PC-3 (cell line): ENCODE measurements around the gene RAI14. TPM values are rescaled to one million over a fixed set of nuclear protein-coding genes. Genes with fewer than 3 reads are reported as not detected.

Experiments used
- ATAC-seq: fragments of 200-7000 bp; cut with Tn5 transposase; 2 replicates; pipeline ENCODE4 v1.9.1; 2020; ENCODE audit warnings: mild to moderate bottlenecking, moderate library complexity
- BruUV-seq: library from RNA; stranded (reverse); fragments of 400-500 nt; replicated peaks from 2 replicates; lab custom pipeline; 2021; lab: Mats Ljungman, UMichigan
- CTCF ChIA-PET: fragments of 300-600 bp; sonication (Branson Sonifier 250); formaldehyde crosslinking; loops from one replicate; lab custom pipeline; 2022; ENCODE audit warnings: antibody characterized with exemption; lab: Charles Lee
- POLR2A ChIA-PET: fragments of 300-600 bp; sonication (Branson Sonifier 250); formaldehyde crosslinking; loops from one replicate; lab custom pipeline; 2022; ENCODE audit warnings: antibody characterized with exemption; ENCODE audit not compliant: unreplicated experiment; lab: Charles Lee
- DNase-seq: peaks from one replicate; pipeline ENCODE4 v3.0.0-alpha.2; 2015
- H2AFZ ChIP-seq: fragments of 300-600 bp; sonication (generic); 2 replicates; pipeline ENCODE4 v1.6.0; 2016; ENCODE audit warnings: antibody characterized with exemption, low read length
- H3F3A ChIP-seq: fragments of 300-600 bp; sonication (generic); one replicate; pipeline ENCODE4 v1.6.0; 2017; ENCODE audit warnings: antibody characterized with exemption, low read length, control low read depth, mild to moderate bottlenecking; ENCODE audit not compliant: unreplicated experiment
- H3K27ac ChIP-seq: fragments of 300-600 bp; sonication (generic); 2 replicates; pipeline ENCODE4 v1.5.1; 2016; ENCODE audit warnings: mild to moderate bottlenecking, low read length
- H3K27me3 ChIP-seq: fragments of 300-600 bp; sonication (generic); 2 replicates; pipeline ENCODE4 v1.6.1; 2016; ENCODE audit warnings: low read length, mixed read lengths
- H3K36me3 ChIP-seq: fragments of 300-600 bp; sonication (generic); 2 replicates; pipeline ENCODE4 v1.6.1; 2016; ENCODE audit warnings: low read depth, mixed run types, low read length, mixed read lengths
- H3K4me1 ChIP-seq: fragments of 300-600 bp; sonication (generic); 2 replicates; pipeline ENCODE4 v1.5.1; 2016; ENCODE audit warnings: low read length; ENCODE audit not compliant: insufficient read depth
- H3K4me2 ChIP-seq: fragments of 300-600 bp; sonication (generic); 2 replicates; pipeline ENCODE4 v1.6.0; 2016; ENCODE audit warnings: low read length
- H3K4me3 ChIP-seq: fragments of 300-600 bp; sonication (generic); 2 replicates; pipeline ENCODE4 v1.5.1; 2016; ENCODE audit warnings: mild to moderate bottlenecking, low read length, mixed read lengths
- H3K79me2 ChIP-seq: fragments of 300-600 bp; sonication (generic); 2 replicates; pipeline ENCODE4 v1.6.1; 2017; ENCODE audit warnings: low read length, mixed read lengths
- H3K9ac ChIP-seq: fragments of 300-600 bp; sonication (generic); 2 replicates; pipeline ENCODE4 v1.6.0; 2016; ENCODE audit warnings: mild to moderate bottlenecking, low read length
- H3K9me2 ChIP-seq: fragments of 300-600 bp; sonication (generic); replicated peaks from 2 replicates; pipeline ENCODE4 v1.6.1; 2016; ENCODE audit warnings: mixed run types, low read length, mixed read lengths
- H3K9me3 ChIP-seq: fragments of 300-600 bp; sonication (generic); 2 replicates; pipeline ENCODE4 v1.6.1; 2016; ENCODE audit warnings: low read length, mixed read lengths
- H4K20me1 ChIP-seq: fragments of 300-600 bp; sonication (generic); 2 replicates; pipeline ENCODE4 v1.6.1; 2016; ENCODE audit warnings: low read length, mixed read lengths
- CTCF ChIP-seq: fragments of 300-600 bp; sonication (generic); conservative IDR thresholded peaks from 2 replicates; pipeline ENCODE4 v1.5.1; 2017; ENCODE audit warnings: antibody characterized with exemption, low read depth, mild to moderate bottlenecking, low read length
- EZH2 ChIP-seq: fragments of 300-600 bp; sonication (generic); IDR thresholded peaks from one replicate; pipeline ENCODE4 v1.6.1; 2017; ENCODE audit warnings: antibody characterized with exemption, mild to moderate bottlenecking, low read length; ENCODE audit not compliant: unreplicated experiment
- EZH2phosphoT487 ChIP-seq: fragments of 300-600 bp; sonication (generic); IDR thresholded peaks from 2 replicates; pipeline ENCODE4 v1.6.1; 2018; ENCODE audit warnings: mild to moderate bottlenecking, antibody characterized with exemption, low read length, borderline replicate concordance
- intact Hi-C: fragments of 100-400 bp; cut with micrococcal nuclease; formaldehyde crosslinking; loops from 2 replicates; pipeline ENCODE4 v1.9.0; 2023
- total RNA-seq: library from RNA; depleted of rRNA; stranded (reverse); fragments of >200 nt; gene quantifications from 2 replicates; pipeline ENCODE4 v1.2.3, GENCODE V29; 2014

Gene RAI14
- total RNA-seq, 1 experiment from 2014 or later: 73.5 TPM

GRCh38 chr5:34737731-34738130 lies 81.6 kb downstream of the RAI14 start:
- no peaks in the 10 kb centered on the region for H3K9me3 ChIP-seq
- H3K79me2 ChIP-seq: peaks cover 45% of the 10 kb centered on the region

GRCh38 chr5:34738381-34738780 lies 82.3 kb downstream of the RAI14 start:
- Histone ChIP-seq H3K27ac (no peak overlapping the region), H3K4me2 (no peak overlapping the region), H3K9me2 (no peaks in the 10 kb centered on the region), H3K36me3 (peaks cover 2% of the 10 kb centered on the region), H4K20me1 (no peaks in the 10 kb centered on the region), H3K27me3 (no peaks in the 10 kb centered on the region), H3K4me1 (no peaks in the 10 kb centered on the region), H3K9me3 (no peaks in the 10 kb centered on the region), H3K4me3 (no peak overlapping the region), H3K9ac (no peak overlapping the region), H3F3A (no peaks in the 10 kb centered on the region), H3K79me2 (peaks cover 51% of the 10 kb centered on the region), H2AFZ (no peak overlapping the region)
- no peak for ATAC-seq
- POLR2A ChIA-PET: no interaction called here
- BruUV-seq: no TSS peak
- no peak for DNase-seq
- CTCF ChIA-PET: no interaction called here
- intact Hi-C loops: no loop called here
- TF ChIP-seq CTCF (no peak), EZH2 (no peak), EZH2phosphoT487 (no peak)

More at GRCh38 chr5:34737731-34738130, 81.6 kb downstream of the RAI14 start:
- no peak overlapping the region for H3K27ac ChIP-seq
- H3F3A ChIP-seq: no peaks in the 10 kb centered on the region
- peaks cover 2% of the 10 kb centered on the region for H3K36me3 ChIP-seq
- H3K4me3 ChIP-seq: no peak overlapping the region
- H3K9me2 ChIP-seq: no peaks in the 10 kb centered on the region
- no peak overlapping the region for H3K4me2 ChIP-seq
- CTCF ChIA-PET: no interaction called here
- no peak overlapping the region for H2AFZ ChIP-seq
- POLR2A ChIA-PET: interaction anchor here (0.5 to 0.6 kb wide), 2 partner anchors 109 to 134 kb away, joined by 3 to 8 read pairs; no protein-coding TSS in a partner anchor
- DNase-seq: no peak
- no peaks in the 10 kb centered on the region for H4K20me1 ChIP-seq
- no TSS peak for BruUV-seq
- no peaks in the 10 kb centered on the region for H3K4me1 ChIP-seq
- intact Hi-C loops: no loop called here
- no peaks in the 10 kb centered on the region for H3K27me3 ChIP-seq
- ATAC-seq: no peak
- H3K9ac ChIP-seq: no peak overlapping the region
- TF ChIP-seq EZH2phosphoT487: no peak

GRCh38 chr5:34740389-34740806 lies 84.3 kb downstream of the RAI14 start:
- Histone ChIP-seq H3K4me2 (no peak overlapping the region), H3K9ac (no peak overlapping the region), H4K20me1 (no peaks in the 10 kb centered on the region), H2AFZ (no peak overlapping the region), H3K4me3 (no peak overlapping the region), H3K9me2 (no peaks in the 10 kb centered on the region), H3K27ac (no peak overlapping the region), H3K9me3 (no peaks in the 10 kb centered on the region), H3K36me3 (0 out of 2 replicates have a peak, but pooled peaks cover 2% of the 10 kb centered on the region), H3K79me2 (peaks cover 50% of the 10 kb centered on the region), H3K27me3 (no peaks in the 10 kb centered on the region), H3K4me1 (no peaks in the 10 kb centered on the region), H3F3A (no peaks in the 10 kb centered on the region)
- DNase-seq (no peak), ATAC-seq (no peak)
- intact Hi-C loops: no loop called here
- ChIA-PET POLR2A (no interaction called here), CTCF (no interaction called here)
- no TSS peak for BruUV-seq
- TF ChIP-seq EZH2 (no peak), EZH2phosphoT487 (no peak), CTCF (no peak)
